ENCODE measurements around the gene ANKRD37.

DNA sequence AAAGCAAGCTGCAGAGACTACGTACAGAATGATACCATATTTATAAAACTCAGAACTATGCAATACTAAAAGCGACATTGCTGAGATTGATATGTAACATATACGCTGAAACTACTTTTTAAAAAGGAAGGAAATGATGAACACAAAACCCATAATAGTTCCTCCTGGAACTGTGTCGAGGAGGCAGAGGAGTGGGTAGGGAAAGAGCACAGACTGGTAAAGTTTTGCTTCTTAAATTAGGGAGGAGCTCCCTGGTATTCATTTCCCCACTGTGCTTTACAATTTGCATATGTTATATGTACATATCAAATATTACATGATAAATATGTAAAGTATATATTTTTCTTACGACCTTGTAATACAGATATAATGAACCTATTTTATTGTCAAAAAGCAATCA lies 15.2 kb downstream of the ANKRD37 start:
- TF ChIP-seq, protein P1, sequence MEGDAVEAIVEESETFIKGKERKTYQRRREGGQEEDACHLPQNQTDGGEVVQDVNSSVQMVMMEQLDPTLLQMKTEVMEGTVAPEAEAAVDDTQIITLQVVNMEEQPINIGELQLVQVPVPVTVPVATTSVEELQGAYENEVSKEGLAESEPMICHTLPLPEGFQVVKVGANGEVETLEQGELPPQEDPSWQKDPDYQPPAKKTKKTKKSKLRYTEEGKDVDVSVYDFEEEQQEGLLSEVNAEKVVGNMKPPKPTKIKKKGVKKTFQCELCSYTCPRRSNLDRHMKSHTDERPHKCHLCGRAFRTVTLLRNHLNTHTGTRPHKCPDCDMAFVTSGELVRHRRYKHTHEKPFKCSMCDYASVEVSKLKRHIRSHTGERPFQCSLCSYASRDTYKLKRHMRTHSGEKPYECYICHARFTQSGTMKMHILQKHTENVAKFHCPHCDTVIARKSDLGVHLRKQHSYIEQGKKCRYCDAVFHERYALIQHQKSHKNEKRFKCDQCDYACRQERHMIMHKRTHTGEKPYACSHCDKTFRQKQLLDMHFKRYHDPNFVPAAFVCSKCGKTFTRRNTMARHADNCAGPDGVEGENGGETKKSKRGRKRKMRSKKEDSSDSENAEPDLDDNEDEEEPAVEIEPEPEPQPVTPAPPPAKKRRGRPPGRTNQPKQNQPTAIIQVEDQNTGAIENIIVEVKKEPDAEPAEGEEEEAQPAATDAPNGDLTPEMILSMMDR (conservative IDR thresholded peaks at IDR 0.05; ENCODE audit: low read length): no peak
- no peak for TF ChIP-seq EZH2phosphoT487 (IDR thresholded peaks at IDR 0.05; ENCODE audit: borderline replicate concordance)

Data from Loucy (cell line).